HG02588 (cell line): Measurements from ENCODE around the gene ZNF554.
"Not testable (repeated sequence)": the region's sequence is repeated elsewhere in the genome, so short reads cannot be mapped to it uniquely, and the experiment has no call there.

Experiments used
- ATAC-seq: cut with Tn5 transposase; IDR thresholded peaks from one replicate; pipeline ENCODE4 v1.9.1; 2021; ENCODE audit warnings: mild to moderate bottlenecking, moderate library complexity; ENCODE audit not compliant: unreplicated experiment

ZNF554 gene

GRCh38 chr19:2865334-2866100 is 45.8 kb downstream of the ZNF554 start:
- ATAC-seq: no peak

GRCh38 chr19:2866495-2867024 is 46.9 kb downstream of the ZNF554 start:
- no peak for ATAC-seq

GRCh38 chr19:2867025-2867991 is 47.6 kb downstream of the ZNF554 start, which contains the start of gene ZNF556:
ZNF556 (plus strand) TSS chr19:2867335; CDS start chr19:2867422, 87 bp downstream.
- ATAC-seq: no peak

- no peak for ATAC-seq
Observed at GRCh38 chr19:2869618-2870017, 50.0 kb downstream of the ZNF554 start.

GRCh38 chr19:2872175-2872574 is 52.5 kb downstream of the ZNF554 start:
- not testable (repeated sequence) for ATAC-seq

DNA sequence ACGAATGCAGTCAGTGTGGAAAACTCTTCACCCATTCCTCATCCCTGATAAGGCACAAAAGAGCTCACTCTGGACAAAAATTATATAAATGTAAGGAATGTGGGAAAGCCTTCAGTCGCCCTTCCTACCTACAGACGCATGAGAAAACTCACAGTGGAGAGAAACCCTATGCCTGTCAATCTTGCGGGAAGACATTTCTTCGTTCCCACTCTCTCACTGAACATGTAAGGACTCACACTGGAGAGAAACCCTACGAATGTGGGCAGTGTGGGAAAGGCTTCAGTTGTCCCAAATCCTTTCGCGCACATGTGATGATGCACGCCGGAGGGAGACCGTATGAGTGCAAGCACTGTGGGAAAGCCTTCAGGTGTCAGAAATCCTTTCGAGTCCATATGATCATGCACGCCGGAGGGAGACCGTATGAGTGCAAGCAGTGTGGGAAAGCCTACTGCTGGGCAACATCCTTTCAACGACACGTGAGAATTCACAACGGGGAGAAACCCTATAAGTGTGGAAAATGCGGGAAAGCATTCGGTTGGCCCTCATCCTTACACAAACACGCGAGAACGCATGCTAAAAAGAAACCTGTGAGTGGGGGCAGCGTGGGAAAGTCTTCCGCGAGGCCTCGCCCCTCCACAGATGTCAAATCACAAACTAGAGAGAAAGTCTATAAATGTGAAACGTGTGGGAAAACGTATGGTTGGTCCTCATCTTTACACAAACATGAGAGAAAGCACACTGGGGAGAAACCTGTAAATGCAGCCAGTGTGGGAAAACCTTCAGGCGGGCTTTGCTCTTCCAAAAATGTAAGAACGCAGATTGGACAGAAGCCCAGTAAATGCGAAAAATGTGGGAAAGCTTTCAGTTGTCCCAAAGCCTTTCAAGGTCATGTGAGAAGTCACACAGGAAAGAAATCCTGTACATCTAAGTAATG is 58.0 kb downstream of the ZNF554 start:
- no peak for ATAC-seq

DNA sequence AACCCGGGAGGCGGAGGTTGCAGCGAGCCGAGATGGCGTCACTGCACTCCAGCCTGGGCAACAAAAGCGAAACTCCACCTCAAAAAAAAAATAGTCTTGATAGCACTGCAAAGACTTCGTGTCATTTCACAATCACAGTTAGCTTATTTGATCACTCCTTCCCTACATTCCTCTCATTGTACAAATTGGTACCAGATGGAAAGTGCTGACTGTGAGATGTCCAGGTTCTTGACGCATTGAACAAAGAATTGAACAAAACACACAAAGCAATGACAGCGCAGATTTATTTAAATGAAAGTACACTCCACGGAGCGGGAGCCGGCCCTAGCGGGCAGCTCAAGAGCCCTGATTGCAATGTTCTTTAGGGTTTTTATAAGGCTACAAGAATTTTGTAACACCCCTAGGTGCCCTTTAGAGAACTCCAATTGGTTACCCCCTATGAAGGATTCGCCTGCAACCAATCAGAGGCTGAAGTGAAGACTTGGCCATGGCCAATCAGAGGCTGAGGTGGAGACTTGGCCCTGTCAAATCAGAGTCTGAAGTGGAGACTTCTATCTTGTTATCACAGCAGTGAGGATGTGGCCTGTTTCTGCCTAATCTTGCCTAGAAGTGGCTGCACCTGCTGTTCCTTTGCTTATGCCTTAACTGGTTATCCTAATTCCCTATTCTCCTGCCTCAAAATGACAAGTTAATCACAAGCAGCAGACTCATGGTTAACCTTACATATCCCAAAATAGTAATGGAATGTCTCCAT is 64.2 kb downstream of the ZNF554 start:
- ATAC-seq: no peak

DNA sequence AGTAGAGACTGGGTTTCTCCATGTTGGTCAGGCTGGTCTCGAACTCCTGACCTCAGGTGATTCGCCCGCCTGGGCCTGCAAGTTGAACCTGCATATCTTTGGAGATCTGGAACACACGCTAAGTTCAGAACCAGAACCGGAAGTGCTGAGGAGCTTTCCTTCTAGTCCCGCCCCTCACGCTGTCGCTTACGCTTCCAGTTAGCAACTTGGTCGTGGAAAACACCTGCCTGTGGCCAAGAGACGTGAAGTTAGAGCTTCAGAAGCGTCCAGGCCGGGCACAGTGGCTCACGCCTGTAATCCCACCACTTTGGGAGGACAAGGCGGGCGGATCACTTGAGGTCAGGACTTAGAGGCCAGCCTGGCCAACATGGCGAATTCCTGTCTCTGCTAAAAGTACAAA is 66.1 kb downstream of the ZNF554 start:
- no peak for ATAC-seq
